Measurements from ENCODE around the gene NEUROD2.

- TF ChIP-seq CTCF (IDR thresholded peaks at IDR 0.05; ENCODE audit: insufficient read depth, low read depth, low read length) (no peak), EZH2 (IDR thresholded peaks at IDR 0.05; ENCODE audit: insufficient read depth, low read length) (no peak)
Measured at GRCh38 chr17:39617100-39617445, 9.4 kb upstream of the NEUROD2 start.

Data from astrocyte (in vitro differentiated cells and primary cell).